Colonic mucosa (tissue), 4 donors: Measurements from ENCODE around the gene FREY1. TPM values are rescaled to one million over a fixed set of nuclear protein-coding genes. Genes with fewer than 3 reads are reported as not detected.
"Not testable (repeated sequence)": the region's sequence is repeated elsewhere in the genome, so short reads cannot be mapped to it uniquely, and the experiment has no call there.

Experiments
- DNase-seq: peaks from one replicate; pipeline ENCODE4 v3.0.0-alpha.2; 2020
- H3K27ac ChIP-seq: fragments of 200-600 bp; one replicate; pipeline ENCODE4 v1.8.0; 2021
- H3K27me3 ChIP-seq: fragments of 200-600 bp; one replicate; pipeline ENCODE4 v1.8.0; 2021
- H3K36me3 ChIP-seq: fragments of 200-600 bp; one replicate; pipeline ENCODE4 v1.8.0; 2021
- H3K4me1 ChIP-seq: fragments of 200-600 bp; one replicate; pipeline ENCODE4 v1.8.0; 2021; ENCODE audit warnings: mild to moderate bottlenecking
- H3K4me3 ChIP-seq: fragments of 200-600 bp; one replicate; pipeline ENCODE4 v1.8.0; 2021
- H3K9ac ChIP-seq, 2 donors: one replicate each; pipeline ENCODE4 v1.7.0; 2013; ENCODE audit warnings: control low read depth in 2 of 2, low read depth in 2 of 2, low read length in 2 of 2
- H3K9me3 ChIP-seq: fragments of 200-600 bp; one replicate; pipeline ENCODE4 v1.8.0; 2021
- CTCF ChIP-seq: fragments of 200-600 bp; IDR thresholded peaks from one replicate; pipeline ENCODE4 v1.8.0; 2022; ENCODE audit warnings: antibody characterized with exemption, mild to moderate bottlenecking
- intact Hi-C: fragments of 100-400 bp; cut with DNase I; formaldehyde crosslinking; loops from one replicate; pipeline ENCODE4 v1.14.1; 2022
- total RNA-seq, 2 donors: library from RNA; stranded (reverse); fragmentation: NEBNext Ultra II Directional in 1 of 2; extraction: Animal tissue kit (Norgen Biotek cat#: 25700) in 1 of 2; gene quantifications; one replicate each; pipeline ENCODE4 v1.2.1, GENCODE V29; 2021
- donor health status: healthy.
- donor health status: DM: no; HTN: no; CAD: no.
- donor health status: DM: no; HTN: no; CAD: no.

FREY1 gene
- total RNA-seq, 2 donors from 2014 or later: 1.1 TPM; not detected in 1

GRCh38 chr11:45904309-45904915 is 2.7 kb downstream of the FREY1 start:
- Histone ChIP-seq H3K27ac (no peak overlapping the region), H3K9me3 (no peaks in the 10 kb centered on the region), H3K27me3 (peaks cover 1% of the 10 kb centered on the region), H3K4me3 (no peak overlapping the region), H3K9ac (no peak overlapping the region), H3K4me1 (peaks cover 3% of the 10 kb centered on the region), H3K36me3 (no peaks in the 10 kb centered on the region)
- no peak for DNase-seq
- no peak for TF ChIP-seq CTCF
- intact Hi-C loops: no loop called here

GRCh38 chr11:45902452-45903380 is 4.4 kb downstream of the FREY1 start:
- Histone ChIP-seq H3K4me3 (no peak overlapping the region), H3K9ac (no peak overlapping the region), H3K4me1 (peaks cover 8% of the 10 kb centered on the region), H3K9me3 (no peaks in the 10 kb centered on the region), H3K27me3 (peaks cover 7% of the 10 kb centered on the region), H3K36me3 (no peaks in the 10 kb centered on the region), H3K27ac (no peak overlapping the region)
- TF ChIP-seq CTCF: no peak
- DNase-seq: no peak
- intact Hi-C loops: no loop called here

GRCh38 chr11:45901626-45902025 is 5.4 kb downstream of the FREY1 start:
- no peak overlapping the region for H3K4me3 ChIP-seq
- intact Hi-C loops: no loop called here

GRCh38 chr11:45900916-45901617 is 6.0 kb downstream of the FREY1 start:
- no peaks in the 10 kb centered on the region for H3K9me3 ChIP-seq
- H3K4me3 ChIP-seq: no peak overlapping the region
- no peak for DNase-seq
- intact Hi-C loops: no loop called here
- H3K27me3 ChIP-seq: peaks cover 7% of the 10 kb centered on the region
- H3K4me1 ChIP-seq: peaks cover 8% of the 10 kb centered on the region
- no peak for TF ChIP-seq CTCF
- no peaks in the 10 kb centered on the region for H3K36me3 ChIP-seq
- no peak overlapping the region for H3K27ac ChIP-seq
- peak overlapping the region; percentile 26 to 60 for H3K9ac ChIP-seq

More at GRCh38 chr11:45901626-45902025, 5.4 kb downstream of the FREY1 start:
- Histone ChIP-seq H3K9ac (no peak overlapping the region), H3K36me3 (no peaks in the 10 kb centered on the region), H3K9me3 (no peaks in the 10 kb centered on the region), H3K4me1 (peaks cover 8% of the 10 kb centered on the region), H3K27me3 (peaks cover 7% of the 10 kb centered on the region), H3K27ac (no peak overlapping the region)
- TF ChIP-seq CTCF: no peak
- DNase-seq: no peak

GRCh38 chr11:45900175-45900800 is 6.8 kb downstream of the FREY1 start:
- H3K27me3 ChIP-seq, H3K36me3 ChIP-seq, H3K27ac ChIP-seq, H3K4me1 ChIP-seq, H3K9me3 ChIP-seq, intact Hi-C loops, DNase-seq: not testable (repeated sequence)
- Histone ChIP-seq H3K4me3 (peak overlapping the region; percentile 45), H3K9ac (peak overlapping the region; percentile 26 to 60)
